Measurements from ENCODE around the gene USE1. TPM values are rescaled to one million over a fixed set of nuclear protein-coding genes. Genes with fewer than 3 reads are reported as not detected.

USE1 gene
- total and polyA plus RNA-seq, 8 donors = 23.1 to 40.9 (median 31.6) TPM

DNA sequence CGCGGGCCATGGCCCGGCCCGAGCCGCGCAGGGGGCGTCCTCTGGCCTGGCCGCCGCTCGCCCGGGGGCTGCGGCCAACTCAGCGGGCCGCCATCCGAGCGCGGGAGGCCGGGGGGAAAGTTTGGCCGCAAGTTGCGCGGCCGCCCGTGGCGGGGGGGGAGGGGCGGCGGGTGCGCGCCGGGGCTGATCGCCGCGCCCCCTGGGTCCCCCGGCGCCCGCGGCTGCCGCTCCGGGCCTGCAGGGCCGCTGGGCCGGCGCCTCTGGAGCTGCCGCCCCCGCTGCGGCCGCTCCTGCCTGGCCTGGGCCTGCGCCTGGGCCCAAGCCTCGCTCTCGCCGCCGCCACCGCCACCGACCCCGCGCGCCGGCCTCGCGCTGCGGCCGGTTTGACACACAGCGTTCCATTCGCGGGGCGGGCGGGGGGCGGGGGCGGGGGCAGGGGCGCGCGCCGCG is 30.4 kb downstream of the USE1 start, which contains the start of gene NR2F6:
NR2F6 (minus strand) TSS at position 385 of the 450 bp plus-strand sequence. CDS start 699 bp downstream, outside the sequence.
- Histone ChIP-seq H3K36me3 (no peaks in the 10 kb centered on the region), H3K4me1 (peaks cover 22 to 38% of the 10 kb centered on the region in 2 donors), H3K27ac (peak within 1 kb of the TSS; percentile 74 to 76), H3K9me3 (no peaks in the 10 kb centered on the region), H3K27me3 (peaks cover 0 to 17% of the 10 kb centered on the region in 2 donors), H3K4me3 (peak within 1 kb of the TSS; percentile 65 to 72)
- DNase-seq (peak in 1 of 4 donors; percentile 78), ATAC-seq (no peak)
- intact Hi-C loops (cut with DNase I) = no loop called here
- TF ChIP-seq, protein P1, sequence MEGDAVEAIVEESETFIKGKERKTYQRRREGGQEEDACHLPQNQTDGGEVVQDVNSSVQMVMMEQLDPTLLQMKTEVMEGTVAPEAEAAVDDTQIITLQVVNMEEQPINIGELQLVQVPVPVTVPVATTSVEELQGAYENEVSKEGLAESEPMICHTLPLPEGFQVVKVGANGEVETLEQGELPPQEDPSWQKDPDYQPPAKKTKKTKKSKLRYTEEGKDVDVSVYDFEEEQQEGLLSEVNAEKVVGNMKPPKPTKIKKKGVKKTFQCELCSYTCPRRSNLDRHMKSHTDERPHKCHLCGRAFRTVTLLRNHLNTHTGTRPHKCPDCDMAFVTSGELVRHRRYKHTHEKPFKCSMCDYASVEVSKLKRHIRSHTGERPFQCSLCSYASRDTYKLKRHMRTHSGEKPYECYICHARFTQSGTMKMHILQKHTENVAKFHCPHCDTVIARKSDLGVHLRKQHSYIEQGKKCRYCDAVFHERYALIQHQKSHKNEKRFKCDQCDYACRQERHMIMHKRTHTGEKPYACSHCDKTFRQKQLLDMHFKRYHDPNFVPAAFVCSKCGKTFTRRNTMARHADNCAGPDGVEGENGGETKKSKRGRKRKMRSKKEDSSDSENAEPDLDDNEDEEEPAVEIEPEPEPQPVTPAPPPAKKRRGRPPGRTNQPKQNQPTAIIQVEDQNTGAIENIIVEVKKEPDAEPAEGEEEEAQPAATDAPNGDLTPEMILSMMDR (IDR thresholded peaks at IDR 0.05) = no peak

DNA sequence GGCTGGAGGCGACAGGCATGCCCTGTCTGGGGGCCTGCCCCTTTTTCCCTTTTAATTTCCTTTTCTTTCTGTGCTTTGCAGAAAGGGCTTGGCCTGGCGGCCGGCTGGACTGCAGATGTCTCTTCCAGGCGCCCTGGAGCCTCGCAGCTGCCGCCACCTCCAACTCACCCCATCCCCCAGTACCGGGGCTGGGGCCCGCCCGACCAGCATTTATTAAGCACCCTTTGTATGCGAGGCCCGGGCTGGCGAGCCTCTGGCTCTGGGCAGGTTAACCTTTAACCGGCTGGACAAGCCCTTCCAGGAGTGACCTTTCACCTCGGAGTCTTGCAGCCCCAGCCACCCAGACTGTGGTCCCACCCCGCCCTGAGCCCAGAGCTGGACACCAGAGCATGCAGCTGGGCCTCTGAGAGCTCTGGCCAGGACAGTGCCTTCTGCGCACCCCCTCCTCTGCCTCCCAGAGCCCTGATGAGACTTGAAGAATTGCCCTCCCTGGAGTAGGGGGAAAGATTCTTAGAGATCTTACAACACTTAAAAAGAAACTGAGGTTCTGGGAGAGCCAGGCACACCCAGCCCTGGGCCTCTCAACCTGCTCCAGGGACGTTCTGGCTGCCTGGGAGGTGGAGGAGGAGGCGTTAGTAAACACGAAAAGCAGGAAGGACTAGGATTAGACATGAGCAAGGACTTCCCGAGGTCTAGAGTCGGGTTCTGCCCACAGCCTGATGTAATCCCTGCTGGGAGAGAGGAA is 31.7 kb downstream of the USE1 start:
- Histone ChIP-seq H3K4me3 (peak overlapping the region; percentile 17 to 72), H3K27ac (peak overlapping the region; percentile 74 to 76), H3K4me1 (peaks cover 22 to 38% of the 10 kb centered on the region in 2 donors), H3K27me3 (peaks cover 0 to 17% of the 10 kb centered on the region in 2 donors), H3K9me3 (no peaks in the 10 kb centered on the region), H3K36me3 (peaks cover 0 to 5% of the 10 kb centered on the region in 2 donors)
- ATAC-seq = peak; percentile 34
- TF ChIP-seq, protein P1 (IDR thresholded peaks at IDR 0.05) = no peak
- intact Hi-C loops (cut with DNase I) = no loop called here
- DNase-seq = peak in 3 of 4 donors; percentile 54 to 84 (median 56)

- peaks cover 20 to 26% of the 10 kb centered on the region in 2 donors for H3K4me1 ChIP-seq
- H3K4me3 ChIP-seq = no peak overlapping the region
- ATAC-seq (no peak), DNase-seq (no peak)
- no peaks in the 10 kb centered on the region for H3K9me3 ChIP-seq
- peaks cover 0 to 5% of the 10 kb centered on the region in 2 donors for H3K36me3 ChIP-seq
- intact Hi-C loops (cut with DNase I) = no loop called here
- H3K27ac ChIP-seq = peak overlapping the region in 1 of 2 donors; percentile 74
- TF ChIP-seq, protein P1 (IDR thresholded peaks at IDR 0.05) = no peak
- peaks cover 0 to 17% of the 10 kb centered on the region in 2 donors for H3K27me3 ChIP-seq
Observed at GRCh38 chr19:17248011-17248776, 33.0 kb downstream of the USE1 start.

GRCh38 chr19:17249887-17250548 is 34.9 kb downstream of the USE1 start:
- no peak for DNase-seq
- no peak for ATAC-seq
- Histone ChIP-seq H3K4me1 (peaks cover 18 to 20% of the 10 kb centered on the region in 2 donors), H3K36me3 (peaks cover 0 to 5% of the 10 kb centered on the region in 2 donors), H3K4me3 (no peak overlapping the region), H3K27me3 (peaks cover 0 to 9% of the 10 kb centered on the region in 2 donors), H3K9me3 (no peaks in the 10 kb centered on the region), H3K27ac (no peak overlapping the region)
- TF ChIP-seq, protein P1 (IDR thresholded peaks at IDR 0.05) = no peak
- intact Hi-C loops (cut with DNase I) = no loop called here

Measured in left lung (tissue), 10 donors.